AG09319 (cell line): ENCODE results near the gene SOS2.

Experiments
- DNase-seq: peaks from one replicate; pipeline ENCODE4 v3.0.0-alpha.2; 2010; ENCODE audit warnings: low read depth; ENCODE audit errors: extremely low read depth
- CTCF ChIP-seq: IDR thresholded peaks from 2 replicates; pipeline ENCODE4 v1.5.1; 2011; ENCODE audit warnings: low read depth, mild to moderate bottlenecking, inconsistent platforms, low read length, moderate library complexity

Gene SOS2

GRCh38 chr14:50117456-50117855, 113.9 kb downstream of the SOS2 start:
- no peak for TF ChIP-seq CTCF
- DNase-seq = no peak

- DNase-seq = no peak
These were observed 114.4 kb downstream of the SOS2 start for GRCh38 chr14:50116966-50117365.

GRCh38 chr14:50116181-50116956, 115.0 kb downstream of the SOS2 start, which contains the start of gene VCPKMT:
VCPKMT (minus strand) TSS chr14:50116572; CDS start chr14:50116552, 20 bp downstream.
- peak; percentile 68 for DNase-seq
- no peak for TF ChIP-seq CTCF

More at GRCh38 chr14:50116966-50117365, 114.4 kb downstream of the SOS2 start:
- TF ChIP-seq CTCF = no peak

GRCh38 chr14:50113381-50114035, 117.9 kb downstream of the SOS2 start:
- no peak for DNase-seq
- no peak for TF ChIP-seq CTCF

GRCh38 chr14:50110323-50111037, 120.9 kb downstream of the SOS2 start:
- TF ChIP-seq CTCF = no peak
- no peak for DNase-seq

- peak; percentile 8 for TF ChIP-seq CTCF
These were observed 122.0 kb downstream of the SOS2 start for GRCh38 chr14:50109342-50109741.

More at GRCh38 chr14:50109342-50109741, 122.0 kb downstream of the SOS2 start:
- no peak for DNase-seq
